ENCODE results near the gene NAGA. TPM values are rescaled to one million over a fixed set of nuclear protein-coding genes. Genes with fewer than 3 reads are reported as not detected.

The NAGA gene
- total and polyA plus RNA-seq, 2 of the 4 experiments (the other 2 are of a cell fraction), result 34.3 to 44.8 TPM

GRCh38 chr22:42114721-42115120 lies 44.1 kb upstream of the NAGA start:
- Histone ChIP-seq H3K56ac (ENCODE audit: extremely low read depth, insufficient read depth, low read length) (no peak overlapping the region), H3K36me3 (ENCODE audit: control insufficient read depth, insufficient read depth, low read length) (no peaks in the 10 kb centered on the region), H3K9me3 (ENCODE audit: control insufficient read depth, insufficient read depth, low read length) (peaks cover 13% of the 10 kb centered on the region), H2BK20ac (ENCODE audit: low read depth, low read length) (no peak overlapping the region), H2BK5ac (ENCODE audit: low read depth, low read length, poor library complexity, severe bottlenecking) (no peak overlapping the region), H3K27ac (ENCODE audit: insufficient read depth, low read length) (no peak overlapping the region), H3K4me2 (ENCODE audit: low read depth, low read length) (no peak overlapping the region), H3K23ac (ENCODE audit: low read depth, low read length) (no peak overlapping the region), H2AFZ (replicated peaks; ENCODE audit: low read length, poor library complexity) (no peak overlapping the region), H2BK15ac (ENCODE audit: low read depth, low read length) (no peak overlapping the region), H3K27me3 (ENCODE audit: control insufficient read depth, insufficient read depth, low read length) (no peaks in the 10 kb centered on the region; the same call in 1 of the 2 replicates), H4K91ac (ENCODE audit: insufficient read depth, low read depth, low read length) (no peak overlapping the region), H2AK9ac (replicated peaks; ENCODE audit: low read depth, low read length, poor library complexity) (no peak overlapping the region), H4K8ac (ENCODE audit: low read depth in 2 of 2, low read length in 2 of 2) (no peak overlapping the region), H3K9me1 (ENCODE audit: insufficient read depth, low read length) (no peaks in the 10 kb centered on the region), H2BK120ac (ENCODE audit: low read depth, low read length) (no peak overlapping the region), H3K4me1 (ENCODE audit: control insufficient read depth, insufficient read depth, low read length) (peaks cover 2% of the 10 kb centered on the region; the same call in 1 of the 2 replicates), H4K5ac (ENCODE audit: low read depth, low read length) (no peak overlapping the region), H3K18ac (ENCODE audit: low read depth, low read length) (no peak overlapping the region), H3K79me1 (ENCODE audit: low read depth in 1 of 2, low read length in 2 of 2) (no peaks in the 10 kb centered on the region), H3K4ac (ENCODE audit: low read depth, low read length) (no peak overlapping the region), H2AK5ac (ENCODE audit: low read depth, low read length) (no peak overlapping the region), H4K20me1 (ENCODE audit: insufficient read depth, low read length) (no peaks in the 10 kb centered on the region), H3K9ac (ENCODE audit: low read depth, low read length) (no peak overlapping the region), H3K14ac (replicated peaks; ENCODE audit: low read depth, low read length) (no peak overlapping the region), H3K4me3 (ENCODE audit: insufficient read depth, low read depth, low read length) (no peak overlapping the region)
- peak; percentile 39 for TF ChIP-seq SMC3 (IDR thresholded peaks at IDR 0.05; ENCODE audit: low read depth, low read length)
- TF ChIP-seq RAD21 (IDR thresholded peaks at IDR 0.05; ENCODE audit: low read length), result peak; percentile 51
- TF ChIP-seq ELK1 (IDR thresholded peaks at IDR 0.05; ENCODE audit: borderline replicate concordance, low read depth, low read length), result no peak
- no peak for TF ChIP-seq POLR2A (IDR thresholded peaks at IDR 0.05; ENCODE audit: low read depth, low read length)
- peak; percentile 31 for TF ChIP-seq CTCF (conservative IDR thresholded peaks at IDR 0.05; ENCODE audit: low read depth, low read length)
- 92% methylated on average over 6 of the region's 7 CpGs; no CpG with 5 or more reads in 1 of the 2 experiments for WGBS, 2 experiments (ENCODE audit: extremely low coverage in 2 of 2, insufficient read length in 1 of 2)
- ChIA-PET POLR2A (ENCODE audit: unreplicated experiment) (no interaction called here), CTCF (no interaction called here)
- ATAC-seq (ENCODE audit: low read depth), result no peak
- DNase-seq, result peak; percentile 6
- dilution Hi-C loops (cut with HindIII; ENCODE audit: low sequenced_read_pairs, unreplicated experiment), result no loop called here
- in situ Hi-C loops (cut with MboI; ENCODE audit: low sequenced_read_pairs), result no loop called here
- intact Hi-C loops (cut with micrococcal nuclease), result loop anchor here (1.0 kb wide), 1 partner anchor 148 kb away; no protein-coding TSS in a partner anchor
- BruUV-seq (replicated peaks), result no TSS peak
